Upper lobe of left lung (tissue), 6 donors: Measurements from ENCODE around the gene BMERB1. TPM values are rescaled to one million over a fixed set of nuclear protein-coding genes. Genes with fewer than 3 reads are reported as not detected.

Experiments
- ATAC-seq, 2 donors: fragments of 200-7000 bp; cut with Tn5 transposase; one replicate each; pipeline ENCODE4 v1.9.1; 2022; ENCODE audit warnings: mild to moderate bottlenecking in 2 of 2, moderate library complexity in 2 of 2; ENCODE audit not compliant: low FRiP score in 2 of 2
- DNase-seq, 2 donors: peaks; one replicate each; pipeline ENCODE4 v3.0.0-alpha.2; 2019 to 2020
- H3K27ac ChIP-seq, 4 donors: fragments of 200-600 bp; sonication (generic); one replicate each; pipeline ENCODE4 v1.5.1; 2016 to 2019
- H3K27me3 ChIP-seq, 4 donors: fragments of 200-600 bp; sonication (generic); one replicate each; pipeline ENCODE4 v1.5.1; 2017 to 2019
- H3K36me3 ChIP-seq, 4 donors: fragments of 200-600 bp; sonication (generic); one replicate each; pipeline ENCODE4 v1.5.1; 2016 to 2019
- H3K4me1 ChIP-seq, 4 donors: fragments of 200-600 bp; sonication (generic); one replicate each; pipeline ENCODE4 v1.5.1; 2018 to 2019
- H3K4me3 ChIP-seq, 4 donors: fragments of 200-600 bp; sonication (generic); one replicate each; pipeline ENCODE4 v1.5.1; 2017 to 2019; ENCODE audit warnings: mild to moderate bottlenecking in 2 of 4, moderate library complexity in 1 of 4
- H3K9me3 ChIP-seq, 4 donors: fragments of 200-600 bp; sonication (generic); one replicate each; pipeline ENCODE4 v1.5.1; 2018 to 2019
- CTCF ChIP-seq, 6 experiments: fragments of 450-650 bp in 4 of 6; fragments of 200-600 bp in 2 of 6; sonication (generic) in 2 of 6; IDR thresholded peaks; one replicate each; pipeline ENCODE4 v1.5.1; 2016 to 2019; ENCODE audit warnings: antibody characterized with exemption in 6 of 6
- EP300 ChIP-seq, 4 donors: sonication (generic); formaldehyde crosslinking; IDR thresholded peaks; one replicate each; pipeline ENCODE4 v1.5.1; 2017; ENCODE audit warnings: antibody characterized with exemption in 4 of 4, control low read depth in 2 of 4
- POLR2A ChIP-seq, 4 donors: fragments of 450-650 bp; IDR thresholded peaks; one replicate each; pipeline ENCODE4 v1.5.1; 2016 to 2017; ENCODE audit warnings: antibody characterized with exemption in 4 of 4, mild to moderate bottlenecking in 2 of 4
- POLR2AphosphoS5 ChIP-seq, 2 donors: sonication (generic); formaldehyde crosslinking; IDR thresholded peaks; one replicate each; pipeline ENCODE4 v1.5.1; 2017; ENCODE audit warnings: antibody characterized with exemption in 2 of 2
- WGBS, 2 donors: methylation state at CpG; one replicate each; pipeline ENCODE4 v1.1.5; 2017 to 2018; 5-methylcytosine and 5-hydroxymethylcytosine counted together
- total RNA-seq, 6 donors: library from RNA; depleted of rRNA in 4 of 6; stranded (reverse); fragments of >200 nt in 4 of 6; gene quantifications; one replicate each; pipeline versions ENCODE4 v1.1.0 to v1.2.1, GENCODE V29; 2016 to 2021
- donor health status: DM: no; HTN: no; CAD: no; lungs with moderate emphysema.
- donor health status: DM: no; HTN: yes; CAD: no; lungs with severe emphysema.

The BMERB1 gene
- total RNA-seq, 6 donors from 2014 or later = 5.2 to 27.6 (median 16.1) TPM

- no peak overlapping the region for H3K27ac ChIP-seq
- no peaks in the 10 kb centered on the region for H3K4me1 ChIP-seq
- H3K4me3 ChIP-seq = no peak overlapping the region
- no peaks in the 10 kb centered on the region for H3K9me3 ChIP-seq
- H3K36me3 ChIP-seq = no peaks in the 10 kb centered on the region
- no peaks in the 10 kb centered on the region for H3K27me3 ChIP-seq
- no peak for ATAC-seq
- WGBS, 2 donors = 86 to 88% methylated on average over 1 of the region's 1 CpG
- TF ChIP-seq EP300 (IDR thresholded peaks at IDR 0.05) (no peak), POLR2AphosphoS5 (IDR thresholded peaks at IDR 0.05) (no peak), POLR2A (IDR thresholded peaks at IDR 0.05) (no peak), CTCF (IDR thresholded peaks at IDR 0.05) (no peak)
- no peak for DNase-seq
Observed at GRCh38 chr16:15459791-15460190, 25.4 kb downstream of the BMERB1 start.

GRCh38 chr16:15460601-15461000 lies 26.2 kb downstream of the BMERB1 start:
- ATAC-seq = no peak
- H3K27me3 ChIP-seq = no peaks in the 10 kb centered on the region
- 83 to 93% methylated on average over 3 of the region's 3 CpGs for WGBS, 2 donors
- no peak for TF ChIP-seq POLR2A (IDR thresholded peaks at IDR 0.05)
- no peak for TF ChIP-seq CTCF (IDR thresholded peaks at IDR 0.05)
- TF ChIP-seq POLR2AphosphoS5 (IDR thresholded peaks at IDR 0.05) = no peak
- TF ChIP-seq EP300 (IDR thresholded peaks at IDR 0.05) = no peak
- H3K9me3 ChIP-seq = no peaks in the 10 kb centered on the region
- H3K4me1 ChIP-seq = no peaks in the 10 kb centered on the region
- no peak overlapping the region for H3K4me3 ChIP-seq
- H3K36me3 ChIP-seq = no peaks in the 10 kb centered on the region
- H3K27ac ChIP-seq = no peak overlapping the region
- no peak for DNase-seq

GRCh38 chr16:15461376-15461775 lies 27.0 kb downstream of the BMERB1 start:
- Histone ChIP-seq H3K27me3 (no peaks in the 10 kb centered on the region), H3K9me3 (no peaks in the 10 kb centered on the region), H3K4me1 (no peaks in the 10 kb centered on the region), H3K4me3 (no peak overlapping the region), H3K36me3 (no peaks in the 10 kb centered on the region), H3K27ac (no peak overlapping the region)
- WGBS, 2 donors = 91 to 94% methylated on average over 6 of the region's 6 CpGs
- DNase-seq (no peak), ATAC-seq (no peak)
- TF ChIP-seq EP300 (IDR thresholded peaks at IDR 0.05) (no peak), POLR2A (IDR thresholded peaks at IDR 0.05) (no peak), CTCF (IDR thresholded peaks at IDR 0.05) (no peak), POLR2AphosphoS5 (IDR thresholded peaks at IDR 0.05) (no peak)

- H3K27ac ChIP-seq = no peak overlapping the region
- H3K27me3 ChIP-seq = no peaks in the 10 kb centered on the region
- WGBS, 2 donors = 66 to 79% methylated on average over 4 of the region's 4 CpGs
- no peaks in the 10 kb centered on the region for H3K4me1 ChIP-seq
- no peaks in the 10 kb centered on the region for H3K36me3 ChIP-seq
- ATAC-seq = no peak
- peaks cover 0 to 4% (median 0%) of the 10 kb centered on the region in 4 donors for H3K9me3 ChIP-seq
- no peak for DNase-seq
- H3K4me3 ChIP-seq = no peak overlapping the region
- TF ChIP-seq EP300 (IDR thresholded peaks at IDR 0.05) = no peak
- TF ChIP-seq CTCF (IDR thresholded peaks at IDR 0.05) = no peak
- no peak for TF ChIP-seq POLR2AphosphoS5 (IDR thresholded peaks at IDR 0.05)
- TF ChIP-seq POLR2A (IDR thresholded peaks at IDR 0.05) = no peak
Observed at GRCh38 chr16:15464401-15465186, 30.2 kb downstream of the BMERB1 start.

- no peak overlapping the region for H3K4me3 ChIP-seq
- peaks cover 0 to 4% (median 0%) of the 10 kb centered on the region in 4 donors for H3K9me3 ChIP-seq
- H3K27me3 ChIP-seq = no peaks in the 10 kb centered on the region
- no peaks in the 10 kb centered on the region for H3K4me1 ChIP-seq
- H3K36me3 ChIP-seq = no peaks in the 10 kb centered on the region
- 82 to 87% methylated on average over 2 of the region's 2 CpGs for whole genome bisulfite sequencing, 2 donors
- H3K27ac ChIP-seq = no peak overlapping the region
- no peak for ATAC-seq
- DNase-seq = no peak
- TF ChIP-seq POLR2AphosphoS5 (IDR thresholded peaks at IDR 0.05) = no peak
- no peak for TF ChIP-seq CTCF (IDR thresholded peaks at IDR 0.05)
- TF ChIP-seq EP300 (IDR thresholded peaks at IDR 0.05) = no peak
- TF ChIP-seq POLR2A (IDR thresholded peaks at IDR 0.05) = no peak
Observed at GRCh38 chr16:15466131-15466530, 31.7 kb downstream of the BMERB1 start.
